ENCODE data around the gene RAB4B. TPM values are rescaled to one million over a fixed set of nuclear protein-coding genes. Genes with fewer than 3 reads are reported as not detected.
"Not testable (repeated sequence)": the region's sequence is repeated elsewhere in the genome, so short reads cannot be mapped to it uniquely, and the experiment has no call there.

Gene RAB4B, protein sequence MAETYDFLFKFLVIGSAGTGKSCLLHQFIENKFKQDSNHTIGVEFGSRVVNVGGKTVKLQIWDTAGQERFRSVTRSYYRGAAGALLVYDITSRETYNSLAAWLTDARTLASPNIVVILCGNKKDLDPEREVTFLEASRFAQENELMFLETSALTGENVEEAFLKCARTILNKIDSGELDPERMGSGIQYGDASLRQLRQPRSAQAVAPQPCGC
- 10 to 100 TPM; 22.9 to 26.6 (median 23.2) TPM for total RNA-seq

DNA sequence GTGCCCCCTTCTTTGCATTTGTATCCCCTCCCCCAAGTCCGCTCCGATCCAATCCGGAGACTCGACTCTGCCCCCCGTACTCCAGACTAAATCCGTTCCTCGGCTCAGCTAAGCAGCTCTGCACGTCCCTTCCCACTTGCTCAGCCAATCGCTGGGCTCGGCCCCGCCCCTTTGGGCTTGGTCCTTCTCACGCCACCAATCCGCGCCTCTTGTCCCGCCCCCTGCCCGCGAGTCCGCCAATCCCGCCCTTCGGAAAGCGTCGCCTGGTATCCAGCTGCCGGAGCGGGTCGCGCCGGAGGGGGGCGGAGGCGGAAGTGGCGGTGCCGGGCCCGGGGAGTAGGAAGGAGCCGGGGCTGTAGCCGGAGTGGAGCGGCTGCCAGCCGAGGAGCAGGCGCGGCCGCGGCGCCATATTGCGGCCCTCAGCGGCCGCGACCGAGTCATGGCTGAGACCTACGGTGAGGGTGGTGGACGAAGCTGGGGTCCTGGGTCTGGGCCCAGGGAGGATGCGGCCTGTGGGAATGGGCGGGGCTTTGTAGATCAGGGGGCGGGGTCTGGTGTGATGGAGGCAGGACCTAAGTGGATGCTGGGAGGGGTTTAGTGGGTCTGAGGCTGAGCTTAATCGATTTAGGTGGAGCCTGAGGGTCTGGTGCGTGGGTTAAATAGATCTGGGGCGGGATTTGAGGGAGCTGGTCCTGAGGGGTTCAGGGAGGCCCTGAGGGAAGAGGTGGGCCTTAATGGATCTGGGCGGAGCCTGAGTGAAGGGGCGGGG lies at the start of gene RAB4B:
TSS of gene RAB4B (plus strand) at position 311 of the 769 bp plus-strand sequence. CDS start at position 440, 129 bp downstream.
- intact Hi-C loops (cut with DNase I) = no loop called here
- peak; percentile 100 for DNase-seq (ENCODE audit: extremely low spot score)
- H3K27me3 ChIP-seq = no peaks in the 10 kb centered on the region
- H3K4me3 ChIP-seq = peak within 1 kb of the TSS; percentile 78 to 93 (median 85)
- no peaks in the 10 kb centered on the region for H3K9me3 ChIP-seq
- H3K27ac ChIP-seq (replicated peaks in 1 of 4) = peak within 1 kb of the TSS; percentile 94 to 99 (median 98)
- peaks cover 16 to 20% (median 19%) of the 10 kb centered on the region in 4 donors for H3K4me1 ChIP-seq
- H3K36me3 ChIP-seq = peaks cover 0 to 8% (median 5%) of the 10 kb centered on the region in 4 donors
- TF ChIP-seq EP300 (IDR thresholded peaks at IDR 0.05) = no peak
- TF ChIP-seq POLR2AphosphoS5 (IDR thresholded peaks at IDR 0.05) = peak; percentile 84 to 92
- TF ChIP-seq, protein P1, sequence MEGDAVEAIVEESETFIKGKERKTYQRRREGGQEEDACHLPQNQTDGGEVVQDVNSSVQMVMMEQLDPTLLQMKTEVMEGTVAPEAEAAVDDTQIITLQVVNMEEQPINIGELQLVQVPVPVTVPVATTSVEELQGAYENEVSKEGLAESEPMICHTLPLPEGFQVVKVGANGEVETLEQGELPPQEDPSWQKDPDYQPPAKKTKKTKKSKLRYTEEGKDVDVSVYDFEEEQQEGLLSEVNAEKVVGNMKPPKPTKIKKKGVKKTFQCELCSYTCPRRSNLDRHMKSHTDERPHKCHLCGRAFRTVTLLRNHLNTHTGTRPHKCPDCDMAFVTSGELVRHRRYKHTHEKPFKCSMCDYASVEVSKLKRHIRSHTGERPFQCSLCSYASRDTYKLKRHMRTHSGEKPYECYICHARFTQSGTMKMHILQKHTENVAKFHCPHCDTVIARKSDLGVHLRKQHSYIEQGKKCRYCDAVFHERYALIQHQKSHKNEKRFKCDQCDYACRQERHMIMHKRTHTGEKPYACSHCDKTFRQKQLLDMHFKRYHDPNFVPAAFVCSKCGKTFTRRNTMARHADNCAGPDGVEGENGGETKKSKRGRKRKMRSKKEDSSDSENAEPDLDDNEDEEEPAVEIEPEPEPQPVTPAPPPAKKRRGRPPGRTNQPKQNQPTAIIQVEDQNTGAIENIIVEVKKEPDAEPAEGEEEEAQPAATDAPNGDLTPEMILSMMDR (IDR thresholded peaks at IDR 0.05) = peak in 1 of 3 experiments; percentile 40
- TF ChIP-seq POLR2A (IDR thresholded peaks at IDR 0.05; ENCODE audit: low read depth) = peak; percentile 40
- WGBS = under 1% methylated on average over 26 of the region's 56 CpGs

DNA sequence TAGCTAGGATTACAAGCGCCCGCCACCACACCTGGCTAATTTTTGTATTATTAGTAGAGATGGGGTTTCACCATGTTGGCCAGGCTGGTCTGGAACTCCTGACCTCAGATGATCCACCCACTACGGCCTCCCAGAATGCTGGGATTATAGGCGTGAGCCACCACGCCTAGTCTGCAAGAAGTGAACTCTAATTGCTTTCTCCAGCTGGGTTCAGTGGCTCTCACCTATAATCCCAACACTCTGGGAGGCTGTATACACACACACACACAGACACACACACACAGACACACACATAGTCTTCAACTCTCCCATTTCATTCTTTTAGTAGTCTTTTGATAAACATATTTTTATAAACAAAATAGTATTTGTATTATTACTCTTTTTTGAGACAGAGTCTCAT lies 48.0 kb upstream of the RAB4B start:
- H3K27ac ChIP-seq (replicated peaks in 1 of 4); H3K4me3 ChIP-seq; intact Hi-C loops (cut with DNase I); H3K27me3 ChIP-seq; DNase-seq (ENCODE audit: extremely low spot score); H3K9me3 ChIP-seq; H3K4me1 ChIP-seq: not testable (repeated sequence)
- H3K36me3 ChIP-seq = peaks cover 86 to 100% (median 99%) of the 10 kb centered on the region in 4 donors
- WGBS = 94% methylated on average over 5 of the region's 5 CpGs

DNA sequence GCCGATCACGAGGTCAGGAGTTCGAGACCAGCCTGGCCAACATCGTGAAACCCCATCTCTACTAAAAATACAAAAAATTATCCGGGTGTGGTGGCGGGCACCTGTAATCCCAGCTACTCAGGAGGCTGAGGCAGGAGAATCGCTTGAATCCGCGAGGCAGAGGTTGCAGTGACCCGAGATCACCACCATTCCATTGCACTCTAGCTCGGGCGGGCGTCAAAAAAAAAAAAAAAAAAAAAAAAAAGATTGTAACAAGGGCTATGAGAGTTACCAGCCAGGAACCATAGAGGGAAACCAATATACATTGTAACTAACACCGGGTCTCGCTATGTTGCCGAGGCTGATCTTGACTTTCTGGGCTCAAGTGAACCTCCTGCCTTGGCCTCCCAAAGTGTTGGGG lies 45.7 kb upstream of the RAB4B start:
- H3K9me3 ChIP-seq; DNase-seq (ENCODE audit: extremely low spot score); H3K27me3 ChIP-seq; H3K4me3 ChIP-seq; H3K4me1 ChIP-seq; H3K27ac ChIP-seq (replicated peaks in 1 of 4); intact Hi-C loops (cut with DNase I): not testable (repeated sequence)
- H3K36me3 ChIP-seq = peaks cover 87 to 100% (median 99%) of the 10 kb centered on the region in 4 donors
- WGBS = 96% methylated on average over 16 of the region's 16 CpGs

DNA sequence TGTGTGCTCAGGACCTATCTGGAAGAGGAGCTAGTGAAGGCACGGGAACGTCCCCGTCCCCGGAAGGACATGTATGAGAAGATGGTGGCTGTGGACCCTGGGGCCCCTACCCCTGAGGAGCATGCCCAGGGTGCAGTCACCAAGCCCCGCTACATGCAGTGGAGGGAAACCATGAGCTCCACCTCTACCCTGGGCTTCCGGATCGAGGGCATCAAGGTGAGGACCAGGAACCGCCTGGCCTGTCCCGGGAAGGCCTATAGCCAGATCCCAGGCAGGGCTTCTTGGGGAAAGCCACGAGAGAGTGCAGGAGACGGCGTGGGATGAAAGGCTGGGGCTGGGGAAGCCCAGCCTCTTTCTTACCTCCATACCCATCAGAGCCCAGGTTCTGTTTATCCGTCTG lies 44.9 kb upstream of the RAB4B start:
- Histone ChIP-seq H3K36me3 (peaks cover 88 to 100% (median 99%) of the 10 kb centered on the region in 4 donors), H3K9me3 (no peaks in the 10 kb centered on the region), H3K4me3 (no peak overlapping the region), H3K27ac (replicated peaks in 1 of 4) (no peak overlapping the region), H3K4me1 (no peaks in the 10 kb centered on the region), H3K27me3 (no peaks in the 10 kb centered on the region)
- intact Hi-C loops (cut with DNase I) = no loop called here
- 98% methylated on average over 13 of the region's 13 CpGs for WGBS
- DNase-seq (ENCODE audit: extremely low spot score) = no peak
- TF ChIP-seq POLR2AphosphoS5 (IDR thresholded peaks at IDR 0.05) (no peak), POLR2A (IDR thresholded peaks at IDR 0.05; ENCODE audit: low read depth) (no peak), EP300 (IDR thresholded peaks at IDR 0.05) (no peak)
- TF ChIP-seq, protein P1 (IDR thresholded peaks at IDR 0.05) = no peak

DNA sequence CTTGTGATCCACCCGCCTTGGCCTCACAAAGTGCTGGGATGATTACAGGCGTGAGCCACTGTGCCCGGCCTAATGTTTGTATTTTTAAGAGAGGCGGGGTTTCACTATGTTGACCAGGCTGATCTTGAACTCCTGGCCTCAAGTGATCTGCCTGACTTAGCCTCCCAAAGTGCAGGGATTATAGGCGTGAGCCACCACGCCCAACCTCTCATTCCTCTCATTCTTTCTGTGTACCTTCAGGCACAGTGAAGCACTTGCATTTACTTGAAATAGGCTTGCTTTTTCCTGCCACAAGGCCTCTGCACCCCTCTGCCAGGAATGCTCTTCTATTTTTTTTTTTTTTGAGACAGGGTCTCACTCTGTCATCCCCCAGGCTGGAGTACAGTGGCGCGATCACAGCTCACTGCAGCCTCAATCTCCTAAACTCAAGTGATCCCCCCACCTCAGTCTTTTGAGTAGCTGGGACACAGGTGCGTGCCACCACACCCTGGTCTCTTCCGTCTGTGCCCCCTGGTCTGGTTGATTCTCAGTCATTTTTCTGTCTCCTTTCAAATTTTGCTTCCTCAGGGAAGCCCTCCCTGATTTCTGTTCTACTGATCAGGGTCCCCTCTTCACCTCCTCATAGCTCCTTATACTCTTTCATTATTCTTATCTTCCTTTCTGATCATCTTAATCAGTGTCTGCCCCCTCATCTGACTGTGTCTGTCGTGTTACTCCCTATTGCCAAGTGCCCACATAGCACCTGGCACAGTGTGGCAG lies 42.9 kb upstream of the RAB4B start:
- Histone ChIP-seq H3K36me3 (peaks cover 79 to 100% (median 99%) of the 10 kb centered on the region in 4 donors), H3K9me3 (no peaks in the 10 kb centered on the region), H3K27ac (replicated peaks in 1 of 4) (no peak overlapping the region), H3K4me1 (peaks cover 2 to 10% (median 10%) of the 10 kb centered on the region in 4 donors), H3K27me3 (no peaks in the 10 kb centered on the region), H3K4me3 (no peak overlapping the region)
- 89% methylated on average over 11 of the region's 11 CpGs for WGBS
- no peak for DNase-seq (ENCODE audit: extremely low spot score)
- intact Hi-C loops (cut with DNase I) = no loop called here
- TF ChIP-seq POLR2AphosphoS5 (IDR thresholded peaks at IDR 0.05) (no peak), EP300 (IDR thresholded peaks at IDR 0.05) (no peak), POLR2A (IDR thresholded peaks at IDR 0.05; ENCODE audit: low read depth) (no peak)
- TF ChIP-seq, protein P1 (IDR thresholded peaks at IDR 0.05) = no peak

All from esophagus muscularis mucosa (tissue), 4 donors.